ENCODE measurements around the gene TMEM131L.
"Not testable (repeated sequence)": the region's sequence is repeated elsewhere in the genome, so short reads cannot be mapped to it uniquely, and the experiment has no call there.

TMEM131L gene

DNA sequence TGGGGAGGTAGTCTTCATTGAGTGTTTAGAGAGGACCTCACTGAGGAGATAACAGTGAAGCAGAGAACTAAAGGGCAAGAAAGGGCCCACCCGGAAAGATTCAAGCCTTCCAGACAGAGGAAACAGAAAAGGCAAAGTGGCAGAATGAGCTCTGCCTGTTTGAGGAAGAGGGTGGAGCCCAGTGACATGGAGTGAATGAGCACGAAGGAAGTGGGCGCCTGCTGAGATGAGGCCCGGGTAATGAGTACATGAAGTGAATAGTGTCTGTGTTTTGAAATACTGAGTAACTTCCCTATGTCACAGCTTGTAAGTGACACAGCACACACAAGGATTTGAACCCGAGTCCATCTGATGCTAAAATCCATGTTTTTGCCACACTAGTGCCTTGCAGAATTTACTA, 185.4 kb downstream of the TMEM131L start:
- DNase-seq (ENCODE audit: low spot score) = no peak

DNA sequence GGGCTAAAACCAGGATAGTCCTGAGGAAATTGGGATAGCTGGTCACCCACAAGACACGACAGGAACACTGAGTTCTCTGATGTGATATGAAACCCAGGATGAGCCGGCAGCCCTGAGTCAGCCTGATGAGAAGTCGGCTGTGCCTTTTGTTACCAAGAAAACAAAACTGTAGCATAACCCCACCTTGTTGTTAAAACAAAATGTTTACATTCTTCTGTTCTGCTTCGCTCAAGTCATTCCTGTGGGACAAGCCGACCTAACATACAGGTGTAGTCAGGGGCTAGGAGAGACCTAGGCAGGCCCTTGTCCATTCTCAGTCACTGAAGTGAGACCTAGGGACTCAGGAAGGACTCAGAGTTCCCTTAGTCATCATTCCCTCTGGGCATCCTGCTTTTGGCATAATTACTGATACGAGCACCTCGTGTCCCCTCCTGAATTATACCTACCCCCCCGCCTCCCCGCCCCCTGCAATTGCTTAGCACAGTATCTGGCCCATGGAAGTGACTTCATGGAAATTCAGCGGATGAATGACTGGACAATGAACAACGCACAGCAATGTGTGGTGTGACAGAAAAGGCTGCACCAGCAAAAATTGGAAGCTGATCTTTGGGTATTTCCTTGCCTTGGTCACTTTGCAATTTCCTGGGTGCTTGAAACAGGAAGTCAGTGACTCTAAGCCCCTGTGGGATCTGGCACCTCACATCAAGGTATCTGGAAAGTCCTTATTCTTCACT, 186.1 kb downstream of the TMEM131L start:
- DNase-seq (ENCODE audit: low spot score) = no peak

DNA sequence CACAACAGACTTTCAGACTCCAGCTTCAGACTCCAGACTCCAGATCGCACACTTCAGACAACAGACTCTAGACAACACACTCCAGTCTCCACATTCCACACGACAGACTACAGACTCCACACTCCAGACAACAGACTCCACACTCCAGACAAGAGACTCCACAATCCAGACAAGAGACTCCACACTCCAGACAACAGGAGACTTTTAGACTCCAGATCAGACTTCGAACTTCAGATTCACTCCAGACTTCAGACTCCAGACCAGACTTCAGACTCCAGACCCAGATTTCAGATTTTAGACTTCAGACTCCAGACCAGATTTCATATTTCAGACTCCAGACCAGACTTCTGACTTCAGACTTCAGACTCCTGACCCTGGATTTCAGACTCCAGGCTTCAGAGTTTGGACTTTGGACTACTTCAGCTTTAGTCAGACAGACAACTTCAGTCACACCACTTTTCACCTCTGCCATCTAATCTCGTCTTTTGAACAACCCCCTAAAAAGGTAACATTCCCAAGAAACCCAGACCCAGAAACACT, 188.9 kb downstream of the TMEM131L start:
- no peak for DNase-seq (ENCODE audit: low spot score)

DNA sequence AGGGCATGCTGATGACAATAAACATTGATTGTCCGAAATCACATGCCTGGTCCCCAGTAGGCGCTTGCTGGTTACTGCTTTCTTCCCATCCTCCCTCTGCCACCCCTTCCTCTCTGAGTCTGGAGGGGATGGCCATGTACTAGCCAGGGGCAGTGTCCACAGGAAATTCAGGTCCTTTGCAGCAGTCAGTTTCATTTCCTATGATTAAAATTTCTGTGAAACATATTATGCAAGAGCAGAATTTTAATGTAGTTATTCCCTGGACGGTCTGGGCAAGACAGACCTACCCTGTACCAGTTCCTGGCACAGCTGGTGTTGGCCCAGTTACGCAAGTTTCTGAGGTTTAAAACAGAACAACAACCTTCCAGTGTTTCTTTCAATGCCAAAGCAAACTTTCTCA, 189.8 kb downstream of the TMEM131L start:
- DNase-seq (ENCODE audit: low spot score) = no peak

DNA sequence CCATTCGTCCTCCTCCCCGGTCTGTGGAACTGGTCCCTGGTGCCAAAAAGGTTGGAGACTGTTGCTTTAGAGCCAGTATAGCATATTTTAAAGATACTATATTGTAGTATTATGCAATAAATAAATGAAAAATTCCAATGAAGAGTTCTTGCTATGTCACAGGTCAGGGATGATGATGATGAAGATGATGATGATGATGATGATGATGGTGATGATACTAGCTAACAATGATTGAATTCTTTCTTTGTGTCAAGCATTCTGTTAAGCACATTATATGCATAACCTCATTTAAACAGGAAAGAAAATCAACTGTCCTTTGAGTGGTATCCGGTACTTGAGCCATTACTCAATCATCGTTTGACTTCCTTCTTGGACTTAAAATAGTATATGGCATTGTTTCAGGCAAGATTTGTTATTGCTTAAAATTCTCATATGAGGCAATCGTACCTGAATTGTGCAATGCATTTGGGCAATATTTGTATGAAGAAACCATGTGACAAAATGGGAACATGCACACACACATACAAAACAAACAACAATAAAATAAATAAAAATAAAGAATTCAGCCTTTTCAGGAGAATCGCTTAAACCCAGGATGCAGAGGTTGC, 195.2 kb downstream of the TMEM131L start:
- DNase-seq (ENCODE audit: low spot score) = no peak

DNA sequence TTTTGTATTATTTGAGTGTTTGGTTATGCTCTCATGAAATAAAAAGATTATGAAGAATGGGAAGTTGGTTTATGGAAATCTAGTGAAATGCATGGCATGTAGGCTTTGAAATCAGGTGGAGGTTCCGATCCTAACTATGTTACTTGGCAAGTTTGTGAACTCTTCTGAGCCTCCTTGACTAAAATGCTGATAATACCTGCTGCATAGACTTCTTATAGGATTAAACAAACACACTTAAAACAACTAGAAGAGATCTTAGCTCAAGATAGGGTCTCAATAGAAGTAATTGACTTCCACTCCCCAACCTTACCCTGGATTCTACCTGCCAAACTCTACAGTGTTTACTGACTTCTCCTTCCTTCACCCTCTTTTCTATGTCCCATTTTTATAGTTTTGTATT, 195.7 kb downstream of the TMEM131L start:
- DNase-seq (ENCODE audit: low spot score) = no peak

GRCh38 chr4:153663667-153664066, 197.5 kb downstream of the TMEM131L start:
- DNase-seq (ENCODE audit: low spot score) = no peak

- DNase-seq (ENCODE audit: low spot score) = not testable (repeated sequence)
These were observed 200.3 kb downstream of the TMEM131L start for GRCh38 chr4:153666505-153666904.

DNA sequence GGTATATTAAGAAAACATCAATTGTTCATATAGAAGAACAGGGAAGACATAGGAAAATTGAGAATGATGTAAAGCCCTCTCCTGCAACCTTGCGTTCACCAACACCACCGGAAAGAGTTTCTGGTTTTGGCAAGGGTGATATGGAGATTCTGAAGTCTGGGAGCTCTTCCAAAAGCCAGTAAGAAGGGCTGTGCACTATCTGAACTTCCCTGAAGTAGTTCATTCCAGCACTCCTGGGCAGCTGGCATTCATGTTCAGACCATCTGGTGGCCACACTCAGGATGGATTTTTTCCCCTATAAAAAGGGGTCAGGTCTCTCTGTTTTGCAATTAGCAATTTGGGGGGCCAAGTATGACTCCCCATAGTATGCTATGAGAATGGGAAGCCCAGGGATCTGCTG, 202.5 kb downstream of the TMEM131L start:
- no peak for DNase-seq (ENCODE audit: low spot score)

DNA sequence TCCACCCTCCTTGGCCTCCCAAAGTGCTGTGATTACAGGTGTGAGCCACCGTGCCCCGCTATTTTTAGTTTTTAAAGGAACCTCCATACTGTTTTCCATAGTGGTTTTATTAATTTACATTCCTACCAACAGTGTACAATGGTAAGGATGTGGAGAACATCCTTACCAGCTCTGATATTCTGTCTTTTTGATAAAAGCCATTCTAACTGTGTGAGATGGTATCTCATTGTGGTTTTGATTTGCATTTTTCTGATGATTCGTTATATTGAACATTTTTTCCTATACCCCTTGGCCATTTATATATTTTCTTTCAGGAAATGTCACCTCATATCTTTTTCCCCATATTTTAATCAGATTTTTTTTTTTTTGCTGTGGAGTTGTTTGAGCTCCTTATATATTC, 203.7 kb downstream of the TMEM131L start:
- DNase-seq (ENCODE audit: low spot score) = no peak

- DNase-seq (ENCODE audit: low spot score) = no peak
These were observed 210.3 kb downstream of the TMEM131L start for GRCh38 chr4:153676486-153676885.

DNA sequence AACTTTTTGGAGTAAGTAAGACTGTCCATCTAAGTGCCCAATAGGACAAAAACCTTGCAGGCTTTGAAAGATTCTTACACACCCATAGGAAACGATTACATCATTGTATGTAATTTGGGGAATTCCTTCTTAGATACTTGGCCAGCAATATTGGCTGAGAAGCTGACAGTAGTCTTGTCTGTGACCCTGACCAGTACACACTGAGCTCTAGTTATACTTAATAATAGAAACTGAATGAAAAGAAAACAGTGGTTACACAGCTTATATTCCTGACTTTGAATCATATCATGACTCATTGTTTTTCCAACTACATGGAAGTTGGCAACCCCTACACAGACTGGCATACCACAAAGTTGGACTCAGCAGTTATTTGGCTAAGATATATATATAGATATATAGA, 210.8 kb downstream of the TMEM131L start:
- DNase-seq (ENCODE audit: low spot score) = no peak

- no peak for DNase-seq (ENCODE audit: low spot score)
These were observed 213.3 kb downstream of the TMEM131L start for GRCh38 chr4:153679486-153679885.

- no peak for DNase-seq (ENCODE audit: low spot score)
These were observed 217.6 kb downstream of the TMEM131L start for GRCh38 chr4:153683763-153684181.

DNA sequence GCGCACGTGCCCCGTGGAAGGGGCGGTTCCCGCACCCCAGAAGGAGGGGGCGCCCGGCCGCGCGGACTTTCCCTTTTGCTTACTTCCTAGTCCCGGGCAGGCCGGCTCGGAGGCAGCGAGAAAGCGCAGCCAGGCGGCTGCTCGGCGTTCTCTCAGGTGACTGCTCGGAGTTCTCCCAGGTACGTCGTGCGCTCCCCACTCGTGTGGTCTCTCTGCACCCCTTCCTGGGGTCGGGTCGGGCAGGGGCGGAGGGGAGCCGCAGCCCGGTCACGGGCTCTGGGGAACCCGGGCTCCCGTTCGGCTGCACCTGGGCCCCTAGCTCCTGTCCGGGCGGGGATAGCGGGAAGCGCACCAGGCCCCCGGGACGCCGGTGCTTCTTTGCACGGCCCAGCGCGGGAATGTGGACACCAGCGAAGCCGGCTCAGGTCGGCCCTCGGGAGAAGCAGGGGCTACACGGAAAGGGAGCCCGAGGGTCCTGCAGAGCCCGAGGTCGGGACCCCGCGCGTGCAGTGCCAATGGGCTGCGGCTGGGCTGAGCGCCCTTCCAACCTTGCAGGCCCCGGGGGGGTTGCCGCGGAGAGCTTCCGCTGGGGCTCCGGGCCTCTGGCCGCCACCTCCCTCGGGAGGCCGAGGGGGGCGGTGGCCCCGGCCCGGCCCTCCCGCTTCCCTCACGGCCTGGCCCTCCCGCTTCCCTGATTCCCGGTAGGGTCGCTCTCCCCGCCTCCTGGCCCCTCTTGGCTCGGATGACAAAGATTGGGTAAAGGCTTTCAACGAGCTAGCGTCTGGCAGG, 218.2 kb downstream of the TMEM131L start, which contains the start of gene TLR2:
TLR2 (plus strand) TSS at position 99 of the 789 bp plus-strand sequence. CDS start 18,628 bp downstream, outside the sequence.
- no peak for DNase-seq (ENCODE audit: low spot score)

GRCh38 chr4:153684971-153685371, 218.8 kb downstream of the TMEM131L start:
- DNase-seq (ENCODE audit: low spot score) = no peak
